C4-2B (cell line): Measurements from ENCODE around the gene ELP5.
A peak's percentile ranks its signal among the peaks of the same experiment; 100 is the strongest.

Experiments
- H3K27ac ChIP-seq: fragments of 450-650 bp; 2 replicates; pipeline ENCODE4 v1.5.1; 2017
- CTCF ChIP-seq: fragments of 450-650 bp; conservative IDR thresholded peaks from 2 replicates; pipeline ENCODE4 v1.5.1; 2017; ENCODE audit warnings: mild to moderate bottlenecking
- ZFX ChIP-seq: fragments of 450-650 bp; IDR thresholded peaks from 2 replicates; pipeline ENCODE4 v1.6.1; 2017

The ELP5 gene

GRCh38 chr17:7290166-7290565, 38.2 kb downstream of the ELP5 start:
- TF ChIP-seq ZFX (no peak), CTCF (no peak)

GRCh38 chr17:7290685-7291084, 38.7 kb downstream of the ELP5 start:
- no peak for TF ChIP-seq ZFX
- no peak for TF ChIP-seq CTCF
- H3K27ac ChIP-seq, result no peak overlapping the region

More at GRCh38 chr17:7290166-7290565, 38.2 kb downstream of the ELP5 start:
- H3K27ac ChIP-seq, result no peak overlapping the region

- TF ChIP-seq ZFX (no peak), CTCF (no peak)
- no peak overlapping the region for H3K27ac ChIP-seq
These were observed 40.2 kb downstream of the ELP5 start for GRCh38 chr17:7292194-7292593.

GRCh38 chr17:7292729-7293128, 40.7 kb downstream of the ELP5 start:
- TF ChIP-seq CTCF (no peak), ZFX (no peak)

GRCh38 chr17:7293159-7293558, 41.1 kb downstream of the ELP5 start:
- H3K27ac ChIP-seq, result peak overlapping the region; percentile 10; the same call in 1 of the 2 replicates

More at GRCh38 chr17:7292729-7293128, 40.7 kb downstream of the ELP5 start:
- peak overlapping the region; percentile 10; the same call in 1 of the 2 replicates for H3K27ac ChIP-seq

GRCh38 chr17:7293816-7294613, 42.0 kb downstream of the ELP5 start:
- H3K27ac ChIP-seq, result 0 out of 2 replicates have a peak overlapping the region, but pooled peaks have one; percentile 56
- TF ChIP-seq CTCF (no peak), ZFX (no peak)

More at GRCh38 chr17:7293159-7293558, 41.1 kb downstream of the ELP5 start:
- TF ChIP-seq CTCF (no peak), ZFX (no peak)

GRCh38 chr17:7294614-7295153, 42.7 kb downstream of the ELP5 start, which contains the start of gene YBX2:
YBX2 (minus strand) TSS chr17:7294639; CDS start chr17:7294500, 139 bp downstream.
- TF ChIP-seq CTCF, result no peak
- H3K27ac ChIP-seq, result peak within 1 kb of the TSS; percentile 56
